NCI-H1105 treated with DMSO at 0.1 percent for 48 hours (cell line): ENCODE results near the gene TBX19.

ENCODE experiments used
- DNase-seq: peaks from one replicate; lab custom pipeline; 2025; lab: John Stamatoyannopoulos, UW

Gene TBX19

DNA sequence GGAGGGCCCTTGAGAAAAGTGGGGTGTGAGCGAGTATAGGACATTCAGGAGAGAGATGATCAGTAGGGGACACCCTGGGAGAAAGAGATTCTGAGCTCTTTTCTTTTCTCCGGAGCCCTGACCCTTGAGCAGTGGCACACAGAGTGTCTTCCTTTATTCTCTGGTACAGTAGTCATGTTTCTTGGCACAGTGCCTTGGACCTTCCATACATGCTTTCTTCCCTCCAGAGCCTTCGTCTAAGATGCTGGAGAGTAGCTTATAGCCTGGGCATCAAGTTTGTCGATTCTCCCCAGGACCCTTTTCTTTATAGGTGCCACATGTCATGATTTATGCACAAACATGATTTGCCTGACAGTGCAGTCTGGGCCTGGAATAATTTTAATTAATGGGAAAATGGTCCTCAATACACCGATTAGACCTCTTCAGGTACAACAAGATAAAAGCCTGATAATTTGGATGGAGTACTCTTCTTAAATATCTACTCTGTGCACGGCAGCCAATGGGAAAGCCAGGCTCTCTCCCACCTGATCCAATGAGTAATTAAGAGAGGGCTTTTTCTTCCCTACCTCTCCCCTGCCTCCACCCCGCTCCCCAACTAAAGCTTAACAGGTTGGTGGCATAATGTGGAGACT, at the start of gene TBX19:
Gene TBX19 (plus strand): TSS at position 582 of the 632 bp plus-strand sequence. CDS start 214 bp downstream, outside the sequence.
- peak; percentile 96 for DNase-seq

DNA sequence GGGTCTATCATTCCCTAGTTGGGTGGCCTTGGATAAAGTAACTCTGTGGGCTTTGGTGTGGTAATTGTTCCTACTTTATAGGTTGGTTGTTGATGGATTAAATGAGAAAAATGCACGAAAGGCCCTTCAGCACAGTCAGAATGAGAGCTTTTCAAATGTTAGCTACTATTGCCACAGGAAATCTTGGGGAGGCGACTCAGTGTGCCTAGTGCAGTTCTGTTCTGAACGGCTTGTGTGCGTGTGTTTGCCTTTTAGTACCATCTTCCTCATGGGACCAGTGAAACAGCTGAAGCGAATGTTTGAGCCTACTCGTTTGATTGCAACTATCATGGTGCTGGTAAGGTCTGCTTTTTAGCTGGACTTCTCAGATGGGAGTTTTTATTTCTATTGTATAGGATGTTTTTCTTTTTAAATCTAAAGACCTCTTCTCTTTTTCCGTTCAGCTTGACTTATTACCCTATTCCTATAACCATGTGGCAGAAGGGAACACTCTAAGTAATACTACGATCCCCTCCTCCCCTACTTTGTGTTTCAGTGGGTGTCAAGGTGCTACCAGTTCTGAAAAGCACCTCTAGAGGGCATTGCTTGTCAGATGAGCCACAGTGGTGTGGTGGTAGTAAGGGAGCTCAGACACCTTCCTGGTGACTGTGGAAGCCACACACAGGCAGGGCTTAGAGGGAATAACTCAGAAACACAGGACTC, 45.7 kb upstream of the TBX19 start:
- DNase-seq: peak; percentile 41

GRCh38 chr1:168235548-168235885, 45.2 kb upstream of the TBX19 start:
- no peak for DNase-seq

DNA sequence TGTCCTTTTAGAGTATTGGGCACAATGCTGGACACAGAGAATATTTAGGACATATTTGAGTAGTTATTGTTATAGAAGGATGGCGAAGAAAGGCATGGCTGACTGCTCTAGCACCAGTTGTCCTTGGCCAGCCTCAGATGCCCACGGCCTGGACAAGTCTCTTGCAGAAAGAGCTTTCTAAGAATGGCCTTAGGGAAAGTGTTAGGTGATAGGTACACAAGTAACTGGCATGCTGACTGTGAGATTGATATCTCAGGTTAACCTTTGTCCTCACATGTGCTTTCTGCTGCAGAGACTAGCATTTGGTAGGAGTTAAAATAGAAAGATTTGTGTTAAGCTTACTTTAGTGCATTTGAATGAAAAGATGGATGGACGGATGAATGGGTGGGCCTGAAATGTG, 44.7 kb upstream of the TBX19 start:
- no peak for DNase-seq

GRCh38 chr1:168236836-168237611, 43.7 kb upstream of the TBX19 start:
- no peak for DNase-seq

DNA sequence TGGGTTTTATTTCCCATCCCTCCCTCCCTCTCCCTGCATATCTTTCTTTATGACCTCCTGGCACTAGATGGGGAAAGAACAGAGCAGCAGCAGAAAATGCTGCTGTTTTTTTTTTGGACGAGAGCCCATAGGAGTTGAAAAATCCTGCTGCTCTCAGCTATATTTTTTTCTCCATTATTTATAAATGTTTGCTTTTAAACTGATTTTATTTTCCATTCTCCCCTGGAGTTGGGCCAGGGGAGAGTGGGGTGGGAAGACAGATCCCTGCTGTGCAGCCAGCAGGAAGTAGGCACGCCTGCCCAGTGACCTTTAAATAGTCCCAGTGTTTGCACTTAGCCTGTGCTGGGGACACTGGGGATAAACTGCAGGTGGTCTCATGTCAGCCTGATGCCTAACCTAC, 37.5 kb upstream of the TBX19 start:
- no peak for DNase-seq

DNA sequence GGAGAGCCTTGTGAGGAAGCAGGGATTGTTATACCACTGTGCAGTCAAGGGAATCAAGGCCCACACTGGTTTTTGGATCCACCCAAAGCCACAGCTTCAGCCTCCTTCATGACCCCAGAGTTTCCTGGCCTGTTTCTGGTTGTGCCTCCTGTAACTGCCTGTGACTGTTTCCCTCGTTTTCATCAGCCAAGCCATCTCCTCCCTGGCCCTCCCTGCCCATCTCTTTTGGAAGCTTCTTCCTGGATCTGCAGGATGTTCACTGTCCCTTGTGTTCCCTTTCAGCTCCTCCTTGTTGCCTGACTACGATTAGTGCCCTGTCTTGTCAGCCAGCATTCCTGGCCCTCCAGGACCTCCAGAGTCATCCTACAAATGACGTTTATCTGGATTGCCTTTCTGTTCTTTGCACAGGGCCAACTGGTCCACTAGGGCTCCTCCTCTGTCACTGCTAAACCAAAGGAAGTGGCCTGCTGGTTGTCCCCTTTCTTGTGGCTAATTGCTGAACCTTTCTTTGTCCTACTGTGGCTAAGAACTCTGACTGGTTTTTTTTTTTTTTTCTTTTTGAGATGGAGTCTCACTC, 37.0 kb upstream of the TBX19 start:
- no peak for DNase-seq

DNA sequence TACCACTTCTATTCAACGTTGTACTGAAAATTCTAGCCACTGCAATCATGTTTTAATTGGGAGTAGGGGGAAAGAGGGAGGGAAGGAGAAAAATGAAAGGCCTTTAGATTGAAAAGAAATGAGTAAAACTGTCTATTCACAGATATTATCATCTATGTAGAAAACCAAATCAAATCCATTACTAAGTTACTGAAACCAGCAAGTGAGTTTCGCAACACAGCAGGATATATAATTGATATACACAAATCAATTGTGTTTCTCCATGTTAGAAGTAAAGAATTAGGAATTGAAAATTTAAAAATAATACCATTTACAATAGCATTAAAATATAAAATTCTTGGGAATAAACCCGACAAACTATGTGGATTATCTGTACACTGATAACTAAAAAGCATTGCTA, 35.6 kb upstream of the TBX19 start:
- no peak for DNase-seq

- no peak for DNase-seq
Observed at GRCh38 chr1:168246506-168246905, 34.2 kb upstream of the TBX19 start.

DNA sequence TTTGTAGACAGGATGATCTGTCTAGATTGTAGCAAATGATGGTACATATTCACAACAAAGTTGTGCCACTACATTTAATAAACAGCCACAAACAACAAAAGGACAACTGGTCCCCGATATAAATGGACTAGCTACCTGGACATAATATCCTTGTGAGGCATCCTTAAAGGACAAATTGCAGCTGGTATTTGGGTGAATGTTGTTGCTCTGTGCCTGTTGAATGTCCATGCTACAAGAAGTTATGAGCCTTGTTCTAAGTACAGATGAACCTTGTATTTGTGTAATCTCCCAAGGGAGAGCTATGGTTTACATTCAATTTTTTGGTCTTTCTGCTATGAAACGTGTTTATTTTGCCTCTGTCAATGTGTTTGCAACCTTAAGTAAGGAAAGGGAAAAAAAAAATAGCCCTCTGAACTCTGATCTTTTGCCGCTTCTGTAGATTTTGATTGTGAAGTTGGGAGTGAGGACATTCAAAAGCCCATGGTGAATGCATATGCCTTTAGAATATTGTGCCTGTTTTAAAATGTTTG, 28.4 kb upstream of the TBX19 start:
- no peak for DNase-seq

DNA sequence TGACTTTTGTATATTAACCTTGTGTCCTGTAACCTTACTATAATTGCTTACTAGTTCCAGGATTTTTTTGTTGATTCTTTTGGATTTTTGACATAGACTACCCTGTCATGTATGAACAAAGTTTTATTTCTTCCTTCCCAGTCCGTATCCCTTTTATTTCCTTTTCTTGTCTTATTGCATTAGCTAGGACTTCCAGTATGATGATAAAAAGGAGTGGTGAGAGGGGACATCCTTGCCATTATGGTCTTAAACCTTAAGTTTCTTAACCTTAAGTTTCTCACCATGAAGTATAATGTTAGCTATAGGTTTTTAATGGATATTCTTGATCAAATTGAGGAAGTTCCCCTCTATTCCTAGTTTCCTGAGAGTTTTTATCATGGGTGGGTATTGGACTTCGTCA, 24.5 kb upstream of the TBX19 start:
- DNase-seq: no peak

DNA sequence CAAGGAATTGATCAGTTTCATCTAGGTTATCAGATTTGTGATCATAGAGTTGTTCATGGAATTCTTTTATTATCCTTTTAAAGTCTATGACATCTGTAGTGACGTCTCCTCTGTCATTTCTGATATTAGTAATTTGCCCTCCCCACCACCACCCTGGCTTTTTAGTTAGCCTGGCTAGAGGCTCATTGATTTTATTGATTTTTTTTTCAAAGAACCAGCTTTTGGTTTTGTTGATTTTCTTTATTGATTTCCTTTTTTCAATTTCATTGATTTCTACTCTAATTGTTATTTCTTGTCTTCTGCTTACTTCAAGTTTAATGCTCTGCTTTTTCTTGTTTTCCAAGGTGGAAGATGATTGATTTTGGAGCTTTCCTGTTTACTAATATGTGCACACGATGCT, 23.3 kb upstream of the TBX19 start:
- DNase-seq: no peak

DNA sequence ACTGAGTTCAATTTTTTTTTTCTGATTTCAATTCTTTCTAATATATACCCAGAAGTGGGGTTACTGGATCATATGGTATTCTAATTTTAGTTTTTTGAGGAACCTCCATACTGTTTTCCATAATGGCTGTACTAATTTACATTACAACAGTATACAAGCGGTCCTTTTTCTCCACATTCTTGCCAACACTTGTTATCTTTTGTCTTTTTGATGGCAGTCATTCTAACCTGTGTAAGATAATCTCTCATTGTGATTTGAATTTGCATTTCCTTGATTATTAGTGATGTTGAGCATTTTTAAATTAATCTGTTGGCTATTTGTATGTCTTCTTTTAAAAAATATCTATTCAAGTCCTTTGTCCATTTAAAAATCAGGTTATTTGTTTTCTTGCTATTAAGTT, 21.1 kb upstream of the TBX19 start:
- no peak for DNase-seq

DNA sequence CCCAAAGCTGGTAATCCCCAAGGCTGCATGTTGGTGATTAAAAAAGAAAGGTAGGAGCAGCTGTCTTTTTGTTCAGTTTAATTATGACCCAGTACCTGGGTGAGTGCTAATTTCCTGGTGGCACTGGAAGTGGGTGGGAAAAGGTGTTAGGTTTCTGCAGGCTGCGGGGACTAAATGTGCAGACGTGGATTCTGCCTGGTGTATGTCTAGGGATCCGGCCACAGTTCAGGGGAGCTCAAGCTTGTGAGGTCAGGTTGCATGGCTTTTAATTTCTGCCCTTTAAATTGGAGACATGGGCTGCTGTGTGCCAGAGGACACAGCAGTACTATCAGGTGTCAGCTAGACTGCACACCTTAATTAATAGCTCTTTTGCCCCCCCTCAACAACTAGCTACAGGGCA, 20.3 kb upstream of the TBX19 start:
- peak; percentile 88 for DNase-seq

GRCh38 chr1:168261390-168261789, 19.3 kb upstream of the TBX19 start:
- no peak for DNase-seq

DNA sequence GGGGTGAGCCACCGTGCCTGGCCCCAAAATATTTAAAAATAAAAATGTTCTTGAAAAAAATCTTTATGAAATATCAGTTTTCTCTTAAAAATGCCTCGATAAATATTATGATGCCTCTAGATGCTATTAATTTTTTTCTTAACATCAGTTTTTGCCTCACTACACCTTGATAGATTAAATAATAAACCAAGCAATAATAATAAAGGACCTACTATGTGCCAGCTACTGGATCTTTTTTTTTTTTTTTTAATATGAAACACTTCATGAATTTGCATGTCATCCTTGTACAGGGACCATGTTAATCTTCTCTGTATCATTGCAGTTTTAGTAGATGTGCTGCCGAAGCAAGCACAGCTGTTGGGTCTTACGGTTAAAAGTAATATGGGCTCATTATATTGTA, 17.5 kb upstream of the TBX19 start:
- no peak for DNase-seq

- DNase-seq: no peak
Observed at GRCh38 chr1:168264296-168264695, 16.4 kb upstream of the TBX19 start.

GRCh38 chr1:168265596-168265995, 15.1 kb upstream of the TBX19 start:
- DNase-seq: no peak

DNA sequence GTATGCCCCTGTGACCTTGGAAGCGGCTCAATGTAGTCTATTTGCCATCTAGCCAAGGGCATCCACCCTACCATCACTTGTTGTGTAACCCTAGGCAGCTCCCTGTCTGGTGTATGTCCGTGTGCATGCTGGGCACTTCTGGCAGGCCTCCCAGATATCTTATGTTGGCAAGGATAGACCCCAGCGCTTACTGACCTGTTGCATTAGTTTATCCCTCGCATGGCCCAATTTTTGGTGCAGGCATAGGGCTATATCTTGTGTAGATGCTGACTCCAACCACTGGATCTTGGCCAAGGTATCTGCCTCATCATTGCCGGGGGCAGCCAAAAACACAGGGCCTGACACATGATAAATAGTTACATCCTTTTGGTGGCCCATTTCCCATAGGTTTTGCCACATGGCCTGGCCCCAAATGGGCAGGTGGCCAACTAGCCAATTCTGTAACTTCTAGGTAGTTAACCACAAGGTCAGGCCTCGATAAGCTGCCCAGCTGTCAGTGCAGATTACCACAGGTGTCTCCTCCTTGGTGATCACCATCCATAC, 14.0 kb upstream of the TBX19 start:
- no peak for DNase-seq

GRCh38 chr1:168271636-168272035, 9.0 kb upstream of the TBX19 start:
- no peak for DNase-seq

- DNase-seq: no peak
Observed at GRCh38 chr1:168273575-168273974, 7.1 kb upstream of the TBX19 start.

DNA sequence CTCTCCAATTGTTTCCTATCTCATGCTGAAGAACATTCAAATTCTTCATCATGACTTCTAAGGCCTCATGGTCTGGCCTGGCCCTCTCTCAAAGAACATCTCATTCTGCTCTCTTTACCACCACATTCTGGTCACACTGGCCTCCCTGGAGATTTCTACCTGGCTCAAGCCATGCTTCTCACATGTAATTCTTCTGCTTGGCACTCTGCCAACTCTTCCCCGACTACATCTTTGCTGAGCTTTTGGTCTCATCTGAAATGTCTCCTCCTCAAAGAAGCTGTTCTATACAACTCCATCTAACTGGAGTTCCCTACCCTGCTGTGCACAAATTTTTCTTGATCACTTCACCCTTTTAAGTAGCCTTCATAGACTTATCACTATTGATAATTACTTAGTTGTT, 1.4 kb upstream of the TBX19 start:
- peak; percentile 26 for DNase-seq
